ENCODE data around the gene DNASE2. TPM values are rescaled to one million over a fixed set of nuclear protein-coding genes. Genes with fewer than 3 reads are reported as not detected.

Gene DNASE2
- total and polyA plus RNA-seq, 2 of the 8 experiments (the other 6 are each of a cell fraction or from before 2014, with no cell fraction given), result 33.2 to 48.2 TPM

DNA sequence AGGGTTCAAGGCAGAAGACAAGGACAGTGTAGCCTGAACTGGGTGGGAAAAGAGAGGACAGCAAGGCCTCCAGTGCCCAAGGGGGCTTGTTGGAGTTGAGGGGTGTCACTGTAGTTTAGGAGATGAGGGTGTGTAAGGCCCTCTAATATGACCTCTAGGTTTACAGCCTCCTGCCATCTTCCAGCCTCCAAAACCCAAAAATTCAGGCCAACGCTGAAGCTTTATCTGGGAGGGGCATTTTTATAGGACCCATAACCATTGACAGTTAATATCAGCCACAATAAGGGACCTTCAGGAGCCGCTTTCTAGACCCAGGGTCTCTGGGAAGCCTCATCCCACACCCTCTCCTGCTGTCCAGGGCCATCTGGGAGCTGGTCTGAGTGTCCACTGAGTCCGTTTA, 3.0 kb upstream of the DNASE2 start (continued):
- TF ChIP-seq CTBP2 (IDR thresholded peaks at IDR 0.05; ENCODE audit: borderline replicate concordance, insufficient read depth, insufficient read length, low read length), result no peak
- no peak for TF ChIP-seq CHD2 (IDR thresholded peaks at IDR 0.05; ENCODE audit: low read length)
- TF ChIP-seq BRCA1 (IDR thresholded peaks at IDR 0.05; ENCODE audit: low read depth, low read length), result no peak
- TF ChIP-seq CBX5 (IDR thresholded peaks at IDR 0.05; ENCODE audit: low read depth, low read length), result no peak
- no peak for TF ChIP-seq EGR1 (IDR thresholded peaks at IDR 0.05; ENCODE audit: borderline replicate concordance, low read depth, low read length)
- no peak for TF ChIP-seq RNF2 (IDR thresholded peaks at IDR 0.05; ENCODE audit: borderline replicate concordance, low read depth, low read length, missing control alignments, poor library complexity, severe bottlenecking)
- no peak for TF ChIP-seq NANOG (IDR thresholded peaks at IDR 0.05; ENCODE audit: insufficient read depth, low read depth, low read length, poor library complexity, severe bottlenecking)
- TF ChIP-seq ZNF274 (IDR thresholded peaks at IDR 0.05; ENCODE audit: borderline replicate concordance, extremely low read depth, low read length), result no peak

Data from H1 (cell line).